Effector memory CD4-positive, alpha-beta T cell (primary cell): ENCODE measurements around the gene KISS1.
A peak's percentile ranks its signal among the peaks of the same experiment; 100 is the strongest.

Experiments
- DNase-seq, 3 donors: peaks; one replicate each; pipeline ENCODE4 v3.0.0-alpha.2; 2020
- H3K27ac ChIP-seq: 2 replicates; pipeline ENCODE4 v1.7.0; 2013; ENCODE audit warnings: mild to moderate bottlenecking, low read length, moderate library complexity; ENCODE audit not compliant: insufficient read depth, poor library complexity, severe bottlenecking
- H3K27me3 ChIP-seq: replicated peaks from 2 replicates; pipeline ENCODE4 v1.7.0; 2013; ENCODE audit warnings: mild to moderate bottlenecking, low read length; ENCODE audit not compliant: insufficient read depth, control insufficient read depth, poor library complexity, severe bottlenecking
- H3K36me3 ChIP-seq: 2 replicates; pipeline ENCODE4 v1.7.0; 2013; ENCODE audit warnings: mild to moderate bottlenecking, low read length, moderate library complexity; ENCODE audit not compliant: control insufficient read depth, insufficient read depth
- H3K4me1 ChIP-seq: 2 replicates; pipeline ENCODE4 v1.7.0; 2013; ENCODE audit warnings: low read length, mild to moderate bottlenecking; ENCODE audit not compliant: control insufficient read depth, insufficient read depth, poor library complexity, severe bottlenecking
- H3K4me3 ChIP-seq: 2 replicates; pipeline ENCODE4 v1.7.0; 2013; ENCODE audit warnings: low read length, low read depth, mild to moderate bottlenecking; ENCODE audit not compliant: insufficient read depth, poor library complexity, severe bottlenecking
- H3K9me3 ChIP-seq: 2 replicates; pipeline ENCODE4 v1.7.0; 2013; ENCODE audit warnings: mild to moderate bottlenecking, low read length, moderate library complexity; ENCODE audit not compliant: control insufficient read depth

The KISS1 gene

DNA sequence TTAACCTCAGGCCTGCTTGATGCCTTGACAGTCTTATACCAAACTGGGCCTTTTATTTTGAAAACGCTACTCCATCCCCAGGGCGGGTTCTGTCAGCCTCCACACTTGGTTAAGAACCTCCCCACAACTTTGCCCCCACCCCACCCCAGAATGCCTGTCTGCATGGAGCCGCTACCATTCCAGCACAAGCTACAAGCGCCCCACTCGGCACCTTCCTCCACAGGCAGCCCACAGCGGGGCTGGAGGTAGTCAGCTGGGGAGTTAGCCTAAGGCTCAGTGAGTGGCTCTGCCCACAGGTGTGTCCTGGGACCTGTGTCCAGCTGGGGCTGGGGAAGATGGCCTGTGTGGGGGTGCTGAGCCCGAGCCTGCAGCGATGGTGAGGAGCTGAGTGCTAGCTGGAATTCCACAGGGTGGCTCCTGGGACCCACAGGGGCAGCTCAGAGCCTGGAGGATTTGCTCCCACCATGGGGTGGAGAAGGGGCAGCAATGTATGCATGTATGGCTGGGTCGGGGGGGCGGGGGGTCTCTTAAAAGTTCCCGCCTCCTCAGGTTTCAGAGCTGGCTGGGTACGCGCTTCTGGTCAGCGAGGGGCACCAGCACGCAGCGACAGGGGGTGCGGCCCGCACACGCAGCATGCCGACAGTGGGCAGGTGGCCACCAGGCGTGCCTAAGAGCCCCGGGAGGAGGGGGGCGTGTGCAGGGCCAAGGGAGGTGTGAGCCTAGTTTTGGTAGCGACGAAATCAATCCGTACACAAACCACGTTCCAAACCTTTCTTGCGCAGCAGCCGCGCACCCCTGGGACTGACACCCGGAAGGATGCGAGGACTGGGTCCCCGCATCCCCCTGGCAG, 45.4 kb downstream of the KISS1 start:
- DNase-seq, result no peak
- H3K4me3 ChIP-seq, result peak overlapping the region; percentile 86
- no peaks in the 10 kb centered on the region for H3K36me3 ChIP-seq
- H3K27me3 ChIP-seq, result no peaks in the 10 kb centered on the region
- peaks cover 10% of the 10 kb centered on the region for H3K4me1 ChIP-seq
- H3K9me3 ChIP-seq, result no peaks in the 10 kb centered on the region
- peak overlapping the region; percentile 42 for H3K27ac ChIP-seq

DNA sequence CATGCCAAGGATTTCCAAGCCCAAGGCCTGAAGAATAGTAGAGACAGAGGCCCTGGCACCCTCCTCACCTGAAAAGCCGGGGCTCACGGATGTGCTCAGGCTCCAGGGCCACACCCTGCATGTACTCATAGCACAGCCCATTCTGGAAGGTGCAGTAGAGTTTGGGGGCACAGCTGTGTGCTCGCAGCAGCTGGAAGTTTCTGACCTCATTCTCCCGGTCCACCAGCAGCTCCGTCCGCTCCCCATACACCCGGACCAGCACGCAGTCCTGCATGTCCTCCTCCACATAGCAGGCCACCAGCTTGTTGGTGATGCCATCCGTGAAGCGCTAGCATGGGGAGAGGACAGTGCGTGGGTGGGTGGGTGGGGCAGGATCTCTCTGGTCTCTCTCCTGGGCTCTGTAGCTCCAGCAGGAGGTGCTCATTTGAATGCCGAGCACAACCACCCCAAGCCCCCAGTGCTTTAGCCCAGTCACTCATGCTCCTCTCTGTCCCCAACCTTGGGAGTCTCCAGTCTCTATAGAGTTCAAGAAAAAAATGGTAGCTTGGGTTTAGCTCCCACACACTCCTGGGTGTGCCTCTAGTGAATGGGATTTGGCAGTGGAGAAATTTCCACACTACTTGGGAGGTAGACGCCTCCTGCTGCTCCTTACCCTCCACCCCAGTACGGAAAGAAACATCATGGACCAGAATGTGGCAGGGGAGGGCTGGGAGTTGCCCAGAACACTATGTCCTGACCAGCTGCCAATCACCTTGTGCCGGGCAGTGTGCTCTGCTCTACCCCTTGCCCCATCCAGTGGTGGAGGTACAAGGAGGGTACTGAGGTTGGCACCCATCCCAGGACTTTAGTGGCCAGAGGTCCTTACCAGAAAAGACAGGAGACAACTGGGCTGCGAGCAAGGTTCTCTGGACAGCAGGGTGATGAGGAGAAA, 46.4 kb downstream of the KISS1 start:
- Histone ChIP-seq H3K36me3 (no peaks in the 10 kb centered on the region), H3K9me3 (no peaks in the 10 kb centered on the region), H3K4me3 (no peak overlapping the region), H3K27me3 (no peaks in the 10 kb centered on the region), H3K4me1 (peaks cover 10% of the 10 kb centered on the region), H3K27ac (no peak overlapping the region)
- DNase-seq, result no peak

DNA sequence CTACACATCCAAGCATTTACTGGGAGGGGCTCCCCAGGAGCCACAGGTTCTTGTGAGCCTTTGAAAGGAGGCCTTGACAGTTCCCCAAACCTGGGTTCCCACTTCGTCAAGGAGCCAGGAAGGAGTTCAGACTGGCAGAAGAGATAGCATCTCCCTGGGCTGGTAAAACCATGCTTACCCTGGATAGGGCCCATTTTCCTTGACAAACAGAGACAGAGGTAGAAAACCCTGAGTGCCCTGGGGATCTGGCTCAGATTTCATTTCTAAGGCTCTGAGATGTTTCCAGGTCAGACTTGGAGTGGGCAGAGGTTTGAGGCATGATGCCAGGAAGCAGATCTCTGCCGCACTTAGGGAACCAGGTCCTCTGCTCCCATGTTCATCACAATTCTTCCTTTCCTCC, 47.2 kb downstream of the KISS1 start:
- H3K27ac ChIP-seq, result no peak overlapping the region

DNA sequence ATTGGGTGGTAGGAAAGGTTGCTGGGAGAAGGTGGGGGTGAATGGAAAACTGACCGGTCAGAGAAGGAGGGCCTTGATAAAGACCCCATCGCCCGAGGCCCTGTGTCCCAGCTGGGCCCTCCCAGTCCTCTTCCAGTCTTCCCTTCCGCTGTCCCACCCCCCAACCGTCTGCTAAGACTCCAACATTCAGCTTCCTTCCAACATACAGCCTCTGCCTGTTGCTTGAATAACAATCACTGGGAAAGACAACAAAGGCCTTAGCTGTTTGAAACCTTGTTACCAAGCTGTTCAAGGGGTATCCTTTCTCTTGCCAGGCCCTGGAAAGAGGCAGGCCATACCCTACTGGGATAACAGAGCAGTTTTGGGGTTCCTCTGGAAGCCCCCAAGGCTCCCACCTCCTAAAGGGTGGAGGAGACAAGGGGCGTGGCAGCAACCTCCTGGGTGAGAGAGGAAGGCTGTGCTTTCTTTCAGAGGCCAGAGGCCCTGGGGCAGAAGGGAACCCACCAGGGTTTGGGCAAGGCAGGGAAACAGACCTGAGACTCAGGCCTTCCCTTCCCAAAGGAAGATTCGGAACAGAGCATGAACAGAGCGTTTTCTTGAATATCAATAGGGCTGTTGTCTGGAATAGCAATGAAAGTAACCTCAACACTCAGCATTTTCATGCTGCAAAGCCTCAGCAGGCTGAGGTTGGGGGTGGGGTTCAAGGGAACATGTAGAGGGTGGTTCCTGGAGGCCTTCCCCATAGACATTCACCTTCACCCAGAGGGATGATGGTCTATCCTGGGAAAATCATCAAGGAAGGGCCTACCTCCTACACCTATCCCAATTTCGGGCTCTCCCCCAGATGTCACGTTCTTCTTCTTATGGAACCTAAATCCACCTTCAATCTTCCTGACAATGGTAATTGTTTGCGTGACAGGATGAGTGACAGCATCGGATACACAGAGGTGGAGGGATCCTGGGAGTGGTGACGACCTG, 48.6 kb downstream of the KISS1 start:
- Histone ChIP-seq H3K9me3 (no peaks in the 10 kb centered on the region), H3K27me3 (no peaks in the 10 kb centered on the region), H3K4me3 (no peak overlapping the region), H3K36me3 (no peaks in the 10 kb centered on the region), H3K4me1 (peaks cover 10% of the 10 kb centered on the region), H3K27ac (no peak overlapping the region)
- DNase-seq, result no peak

More for the DNA sequence above, 47.2 kb downstream of the KISS1 start:
- H3K4me3 ChIP-seq, result no peak overlapping the region
- no peaks in the 10 kb centered on the region for H3K36me3 ChIP-seq
- peaks cover 10% of the 10 kb centered on the region for H3K4me1 ChIP-seq
- H3K27me3 ChIP-seq, result no peaks in the 10 kb centered on the region
- DNase-seq, result no peak
- H3K9me3 ChIP-seq, result no peaks in the 10 kb centered on the region

DNA sequence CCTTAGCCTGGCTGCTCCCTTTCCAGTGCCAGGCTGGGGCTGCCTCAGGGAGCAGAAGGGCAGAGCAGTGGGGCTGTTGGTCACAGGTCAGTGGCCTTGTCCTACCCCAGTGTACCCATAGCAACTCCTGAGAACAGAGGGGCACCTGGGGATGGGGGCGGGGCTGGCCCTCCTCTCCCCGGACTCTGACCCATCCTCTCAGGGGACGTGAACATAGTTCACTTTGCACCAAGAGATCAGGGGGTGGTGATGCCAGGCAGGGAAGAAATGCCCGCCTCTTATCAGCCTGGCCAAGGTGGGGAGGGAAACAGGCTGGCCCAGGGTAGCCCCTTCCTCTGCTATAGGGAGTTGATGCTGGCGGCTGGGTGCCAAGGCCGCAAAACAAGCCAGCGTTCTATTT, 49.3 kb downstream of the KISS1 start:
- Histone ChIP-seq H3K27me3 (no peaks in the 10 kb centered on the region), H3K4me3 (no peak overlapping the region), H3K9me3 (no peaks in the 10 kb centered on the region), H3K4me1 (peaks cover 6% of the 10 kb centered on the region), H3K27ac (no peak overlapping the region), H3K36me3 (no peaks in the 10 kb centered on the region)
- no peak for DNase-seq

DNA sequence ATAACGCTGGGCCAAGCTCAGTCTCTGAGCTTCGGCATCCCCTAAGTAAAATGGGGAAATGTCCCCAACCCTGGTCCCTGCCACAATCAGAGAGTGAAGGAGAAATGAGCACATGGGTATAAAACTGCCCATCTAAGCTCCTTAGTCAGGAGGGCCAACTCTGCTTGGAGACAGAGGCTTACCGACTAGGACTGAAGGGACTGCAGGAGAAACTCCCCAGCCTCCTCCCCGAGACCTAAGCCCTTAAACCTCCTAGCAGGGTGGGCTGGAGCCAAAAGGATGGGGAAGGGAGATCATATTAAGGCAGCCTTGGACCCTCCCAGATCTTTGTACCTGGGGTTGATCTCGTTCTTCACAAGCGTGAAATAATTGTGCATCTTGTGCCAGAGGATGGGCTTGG, 50.0 kb downstream of the KISS1 start:
- H3K9me3 ChIP-seq, result no peaks in the 10 kb centered on the region
- H3K36me3 ChIP-seq, result no peaks in the 10 kb centered on the region
- H3K4me1 ChIP-seq, result peaks cover 5% of the 10 kb centered on the region
- H3K27me3 ChIP-seq, result no peaks in the 10 kb centered on the region
- no peak overlapping the region for H3K27ac ChIP-seq
- H3K4me3 ChIP-seq, result no peak overlapping the region
- DNase-seq, result no peak

DNA sequence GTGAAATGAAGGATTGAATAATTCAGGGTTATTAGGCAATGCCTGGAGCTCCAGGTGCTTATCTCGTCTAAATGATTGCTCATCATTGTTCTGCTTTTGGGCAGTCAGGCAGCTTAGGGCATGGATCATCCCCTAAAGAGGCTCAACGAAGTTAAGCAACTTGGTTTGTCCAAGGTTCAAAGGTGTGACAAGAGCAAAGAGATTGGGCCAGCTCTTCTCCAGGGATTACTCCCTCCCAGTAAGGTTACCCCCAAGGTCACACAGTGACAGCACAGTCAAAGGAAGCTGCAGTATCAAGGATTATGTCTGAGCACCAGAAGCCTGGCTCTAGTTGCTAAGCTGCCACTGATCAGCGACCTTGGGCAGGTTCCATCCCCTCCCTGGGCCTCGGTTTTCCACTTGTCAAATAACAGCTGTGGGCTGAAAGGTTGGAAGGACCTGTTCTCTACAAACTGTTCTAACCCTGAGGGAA, 51.2 kb downstream of the KISS1 start:
- DNase-seq, result no peak
- Histone ChIP-seq H3K4me1 (no peaks in the 10 kb centered on the region), H3K9me3 (no peaks in the 10 kb centered on the region), H3K4me3 (no peak overlapping the region), H3K27ac (no peak overlapping the region), H3K36me3 (no peaks in the 10 kb centered on the region), H3K27me3 (no peaks in the 10 kb centered on the region)

DNA sequence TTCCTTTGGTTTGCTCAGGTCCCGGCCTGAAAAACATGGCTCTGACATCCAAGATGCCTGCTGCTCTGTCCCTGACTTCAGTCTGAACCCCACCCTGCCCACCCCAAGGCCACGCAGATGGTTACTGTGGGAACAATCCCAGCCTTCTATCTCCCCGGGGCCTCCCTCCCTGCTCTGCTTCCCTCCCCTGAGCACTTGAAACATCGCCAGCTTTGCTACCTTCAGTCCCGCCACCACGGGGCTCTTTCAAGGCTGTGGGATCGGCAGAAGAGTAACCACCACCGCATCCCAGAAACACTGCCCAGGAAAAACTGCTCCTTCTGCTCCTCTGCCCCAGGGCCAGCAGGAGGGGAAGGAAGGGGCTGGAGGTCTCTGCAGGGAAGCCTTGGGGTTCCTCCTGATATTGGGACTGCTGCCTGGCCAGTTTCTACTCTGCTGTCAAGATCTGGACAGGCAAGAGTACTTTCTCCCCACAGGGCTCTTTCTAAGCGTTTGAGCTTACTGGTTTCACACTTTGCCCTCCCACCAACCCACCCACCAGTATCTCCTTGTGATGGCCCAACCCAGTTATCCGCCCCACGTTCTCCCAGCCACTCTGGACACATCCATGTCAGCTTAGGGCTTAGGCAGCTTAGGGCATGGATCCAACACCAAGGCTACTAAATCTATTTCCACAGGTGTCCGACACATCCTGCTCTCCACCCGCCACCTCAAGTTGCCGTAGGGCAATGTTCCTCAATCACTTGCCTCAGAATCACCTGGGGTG, 52.8 kb downstream of the KISS1 start:
- H3K4me3 ChIP-seq, result no peak overlapping the region

More for the DNA sequence above, 52.8 kb downstream of the KISS1 start:
- H3K4me1 ChIP-seq, result no peaks in the 10 kb centered on the region
- DNase-seq, result no peak
- no peak overlapping the region for H3K27ac ChIP-seq
- no peaks in the 10 kb centered on the region for H3K36me3 ChIP-seq
- no peaks in the 10 kb centered on the region for H3K9me3 ChIP-seq
- no peaks in the 10 kb centered on the region for H3K27me3 ChIP-seq
